Measurements from ENCODE around the gene TCF7L1. TPM values are rescaled to one million over a fixed set of nuclear protein-coding genes. Genes with fewer than 3 reads are reported as not detected.

Gene TCF7L1
- total and polyA plus RNA-seq, 9 of the 15 experiments (the other 6 are each of a cell fraction or from before 2014, with no cell fraction given), result 0.03 to 0.11 (median 0.07) TPM; not detected in 5

DNA sequence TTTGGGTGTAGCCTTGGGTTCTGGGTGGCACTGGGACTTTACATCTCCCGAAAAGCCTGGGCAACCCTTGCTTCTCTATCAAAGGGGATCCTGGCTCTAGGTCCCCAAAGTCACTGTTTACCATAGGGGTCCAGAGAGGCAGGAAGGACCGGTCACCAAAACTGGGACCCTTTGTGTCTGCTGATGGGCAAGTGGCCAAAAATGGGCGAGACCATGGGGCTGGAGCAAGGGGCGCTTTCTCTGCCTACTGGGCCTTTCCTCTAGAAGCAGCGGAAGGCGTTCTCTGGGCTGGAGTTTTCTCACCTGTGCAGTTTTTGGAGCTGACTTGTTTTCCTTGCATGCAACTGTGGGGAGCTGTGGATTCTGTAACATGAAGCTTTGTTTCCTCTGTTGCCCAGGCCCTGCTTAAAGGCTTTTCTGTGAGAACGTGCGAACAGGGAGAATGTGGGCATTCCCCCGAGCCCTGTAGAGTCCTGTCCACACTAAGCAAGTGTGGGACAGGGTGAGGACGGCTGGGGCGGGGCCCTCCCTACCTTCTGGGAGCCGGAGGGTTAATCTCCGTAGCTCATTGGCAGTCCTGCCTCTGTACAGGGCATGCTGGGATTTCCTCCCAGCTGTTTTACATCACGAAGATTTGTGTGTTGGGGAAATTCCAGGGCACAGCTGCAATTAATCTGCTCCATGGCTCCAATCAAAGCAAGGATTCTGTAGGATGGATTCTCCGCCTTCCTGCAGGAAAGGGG is 144.4 kb downstream of the TCF7L1 start (continued):
- TF ChIP-seq ZNF449 (CRISPR knock-in tag; IDR thresholded peaks at IDR 0.05) (no peak), NFIC (IDR thresholded peaks at IDR 0.05) (peak; percentile 12; the same call in 1 of the 2 replicates), ZHX1 (conservative IDR thresholded peaks at IDR 0.05; ENCODE audit: low read length) (no peak), BRCA1 (IDR thresholded peaks at IDR 0.05) (no peak), BRCA1 (CRISPR knock-in tag; IDR thresholded peaks at IDR 0.05) (no peak)

DNA sequence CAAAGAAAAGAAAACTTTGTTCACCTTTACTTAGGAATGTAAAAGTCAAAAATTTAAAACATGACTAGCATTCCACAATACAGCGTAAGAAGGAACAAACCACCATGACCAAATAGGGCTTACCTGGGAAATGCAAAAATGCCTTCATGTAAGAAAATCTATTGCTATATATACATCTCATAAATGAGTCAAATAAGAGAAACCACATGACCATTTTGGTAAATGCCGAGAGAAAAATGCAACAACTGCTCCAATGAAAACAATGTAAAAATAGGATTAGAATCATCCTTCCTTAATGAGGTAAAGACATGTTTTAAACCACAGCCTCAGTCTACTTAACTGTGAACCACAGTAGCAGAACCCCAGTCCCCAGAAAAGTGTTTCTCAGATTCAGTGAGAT is 145.2 kb downstream of the TCF7L1 start:
- Histone ChIP-seq H3K4me2 (ENCODE audit: insufficient read depth, low read length) (no peak overlapping the region), H3K9ac (ENCODE audit: insufficient read depth in 1 of 2, low read depth in 2 of 2, low read length in 2 of 2) (no peak overlapping the region), H3K4me1 (replicated peaks in 1 of 2; ENCODE audit: control insufficient read depth in 2 of 2, insufficient read depth in 2 of 2, low read length in 2 of 2) (no peaks in the 10 kb centered on the region), H4K20me1 (replicated peaks; ENCODE audit: control insufficient read depth, insufficient read depth, low read length) (peaks cover 10% of the 10 kb centered on the region; the same call in 1 of the 2 replicates), H3K4me3 (no peak overlapping the region), H3K9me3 (replicated peaks; ENCODE audit: control insufficient read depth, insufficient read depth, low read depth, low read length) (no peaks in the 10 kb centered on the region), H3K36me3 (ENCODE audit: control insufficient read depth, insufficient read depth, low read length) (no peaks in the 10 kb centered on the region), H2AFZ (ENCODE audit: low read depth, low read length) (no peak overlapping the region), H3K27ac (ENCODE audit: extremely low read depth, low read depth, low read length) (no peak overlapping the region), H3K79me2 (ENCODE audit: control insufficient read depth, insufficient read depth, low read length) (no peaks in the 10 kb centered on the region), H3K27me3 (ENCODE audit: control insufficient read depth in 2 of 2, insufficient read depth in 2 of 2, low read length in 2 of 2) (peaks cover 59 to 81% of the 10 kb centered on the region in 2 experiments), H3K9me1 (ENCODE audit: control insufficient read depth, insufficient read depth, low read length) (no peaks in the 10 kb centered on the region)
- in situ Hi-C loops (cut with MboI) (no loop called here), intact Hi-C loops (cut with micrococcal nuclease) (no loop called here)
- FAIRE-seq (no peak), DNase-seq (ENCODE audit: extremely low read depth in 1 of 4, low spot score in 3 of 4) (no peak), ATAC-seq (no peak)
- ChIA-PET CTCF (ENCODE audit: low intra/inter-chr PET ratio) (no interaction called here), POLR2A (interaction anchor here (0.8 kb wide), 1 partner anchor 80 kb away, joined by 3 read pairs; no protein-coding TSS in a partner anchor)
- no TSS peak for BruUV-seq (replicated peaks)
- WGBS (ENCODE audit: insufficient coverage, low coverage, missing lambda C conversion rate), result 6% methylated on average over 2 of the region's 2 CpGs
- TF ChIP-seq POLR2A (conservative IDR thresholded peaks at IDR 0.05), result no peak
- no peak for TF ChIP-seq FIP1L1 (IDR thresholded peaks at IDR 0.05; ENCODE audit: low read depth, low read length, poor library complexity, severe bottlenecking)
- TF ChIP-seq NR2C1 (IDR thresholded peaks at IDR 0.05), result no peak
- no peak for TF ChIP-seq NR2C1 (tag; IDR thresholded peaks at IDR 0.05)
- TF ChIP-seq ZNF143 (CRISPR knock-in tag; IDR thresholded peaks at IDR 0.05), result no peak
- TF ChIP-seq ZBTB8A (IDR thresholded peaks at IDR 0.05; ENCODE audit: partially characterized antibody), result no peak
- no peak for TF ChIP-seq PHF21A (IDR thresholded peaks at IDR 0.05; ENCODE audit: borderline replicate concordance, low read depth)
- no peak for TF ChIP-seq ZNF197 (CRISPR knock-in tag; IDR thresholded peaks at IDR 0.05; ENCODE audit: low read depth)
- TF ChIP-seq SETDB1 (IDR thresholded peaks at IDR 0.05; ENCODE audit: low read length), result no peak

All from K562 (cell line).